ENCODE measurements around the gene PIK3CA. TPM values are rescaled to one million over a fixed set of nuclear protein-coding genes. Genes with fewer than 3 reads are reported as not detected.

Gene PIK3CA
- total RNA-seq, 2 donors from 2014 or later: 6.3 to 11.7 TPM

- WGBS, 2 donors: 57 to 72% methylated on average over 1 of the region's 1 CpG
- TF ChIP-seq POLR2A (IDR thresholded peaks at IDR 0.05): no peak
Observed at GRCh38 chr3:179156170-179156569, 8.0 kb downstream of the PIK3CA start.

GRCh38 chr3:179156775-179157174 lies 8.6 kb downstream of the PIK3CA start:
- ATAC-seq: no peak
- H3K27me3 ChIP-seq: no peaks in the 10 kb centered on the region
- intact Hi-C loops (cut with DNase I): no loop called here
- no peak overlapping the region for H3K27ac ChIP-seq
- WGBS, 2 donors: 78 to 83% methylated on average over 1 of the region's 1 CpG
- no peaks in the 10 kb centered on the region for H3K9me3 ChIP-seq
- H3K4me1 ChIP-seq: no peaks in the 10 kb centered on the region
- no peak for DNase-seq
- no peaks in the 10 kb centered on the region for H3K36me3 ChIP-seq (replicated peaks in 1 of 2; ENCODE audit: insufficient read depth in 1 of 2, low read depth in 2 of 2)
- no peak for TF ChIP-seq POLR2A (IDR thresholded peaks at IDR 0.05)
- TF ChIP-seq CTCF (IDR thresholded peaks at IDR 0.05): no peak
- H3K4me3 ChIP-seq: no peak overlapping the region

More at GRCh38 chr3:179156170-179156569, 8.0 kb downstream of the PIK3CA start:
- intact Hi-C loops (cut with DNase I): no loop called here
- Histone ChIP-seq H3K9me3 (no peaks in the 10 kb centered on the region), H3K36me3 (replicated peaks in 1 of 2; ENCODE audit: insufficient read depth in 1 of 2, low read depth in 2 of 2) (no peaks in the 10 kb centered on the region), H3K27me3 (no peaks in the 10 kb centered on the region), H3K4me1 (peaks cover 1% of the 10 kb centered on the region), H3K27ac (no peak overlapping the region), H3K4me3 (no peak overlapping the region)
- DNase-seq (no peak), ATAC-seq (no peak)

GRCh38 chr3:179158336-179159039 lies 10.3 kb downstream of the PIK3CA start:
- TF ChIP-seq POLR2A (IDR thresholded peaks at IDR 0.05) (no peak), CTCF (IDR thresholded peaks at IDR 0.05) (no peak)
- no peaks in the 10 kb centered on the region for H3K36me3 ChIP-seq (replicated peaks in 1 of 2; ENCODE audit: insufficient read depth in 1 of 2, low read depth in 2 of 2)
- no peaks in the 10 kb centered on the region for H3K27me3 ChIP-seq
- H3K9me3 ChIP-seq: no peaks in the 10 kb centered on the region
- no peak for DNase-seq
- no peak overlapping the region for H3K4me3 ChIP-seq
- H3K27ac ChIP-seq: no peak overlapping the region
- H3K4me1 ChIP-seq: peaks cover 5% of the 10 kb centered on the region
- intact Hi-C loops (cut with DNase I): no loop called here
- 77 to 83% methylated on average over 6 of the region's 6 CpGs for WGBS, 2 donors
- no peak for ATAC-seq

GRCh38 chr3:179163503-179163902 lies 15.3 kb downstream of the PIK3CA start:
- DNase-seq (no peak), ATAC-seq (no peak)
- intact Hi-C loops (cut with DNase I): no loop called here
- Histone ChIP-seq H3K4me3 (no peak overlapping the region), H3K4me1 (peaks cover 18% of the 10 kb centered on the region), H3K9me3 (no peaks in the 10 kb centered on the region), H3K27me3 (no peaks in the 10 kb centered on the region), H3K27ac (no peak overlapping the region), H3K36me3 (replicated peaks in 1 of 2; ENCODE audit: insufficient read depth in 1 of 2, low read depth in 2 of 2) (no peaks in the 10 kb centered on the region)
- TF ChIP-seq CTCF (IDR thresholded peaks at IDR 0.05): no peak
- TF ChIP-seq POLR2A (IDR thresholded peaks at IDR 0.05): no peak

GRCh38 chr3:179164857-179165256 lies 16.7 kb downstream of the PIK3CA start:
- Histone ChIP-seq H3K9me3 (no peaks in the 10 kb centered on the region), H3K36me3 (replicated peaks in 1 of 2; ENCODE audit: insufficient read depth in 1 of 2, low read depth in 2 of 2) (no peaks in the 10 kb centered on the region), H3K4me1 (peaks cover 18% of the 10 kb centered on the region), H3K27me3 (no peaks in the 10 kb centered on the region), H3K27ac (no peak overlapping the region), H3K4me3 (no peak overlapping the region)
- TF ChIP-seq CTCF (IDR thresholded peaks at IDR 0.05) (no peak), POLR2A (IDR thresholded peaks at IDR 0.05) (no peak)
- intact Hi-C loops (cut with DNase I): no loop called here
- no peak for DNase-seq
- no peak for ATAC-seq
